NB4 (cell line): ENCODE data around the gene HTRA3.

Source experiments
- DNase-seq: peaks from one replicate; pipeline ENCODE4 v3.0.0; 2010; ENCODE audit warnings: low read depth
- H3K4me3 ChIP-seq: one replicate; pipeline ENCODE4 v1.5.1; 2011; ENCODE audit warnings: mild to moderate bottlenecking, low read depth, low read length, moderate library complexity
- CTCF ChIP-seq: IDR thresholded peaks from one replicate; pipeline ENCODE4 v1.5.1; 2012; ENCODE audit warnings: low read depth, low read length
- MAX ChIP-seq: IDR thresholded peaks from 2 replicates; pipeline ENCODE4 v1.6.1; 2011; ENCODE audit warnings: low read depth, low read length
- MYC ChIP-seq: IDR thresholded peaks from 2 replicates; pipeline ENCODE4 v1.6.1; 2011; ENCODE audit warnings: low read depth, low read length
- POLR2A ChIP-seq: IDR thresholded peaks from 2 replicates; pipeline ENCODE4 v1.6.1; 2011; ENCODE audit warnings: mild to moderate bottlenecking; ENCODE audit not compliant: insufficient read length; ENCODE audit errors: extremely low read depth

Gene HTRA3

GRCh38 chr4:8290701-8290970 lies 21.1 kb downstream of the HTRA3 start:
- TF ChIP-seq POLR2A, result no peak
- TF ChIP-seq MAX, result no peak
- TF ChIP-seq CTCF, result no peak
- TF ChIP-seq MYC, result no peak
- no peak for DNase-seq
- H3K4me3 ChIP-seq, result no peak overlapping the region

- H3K4me3 ChIP-seq, result no peak overlapping the region
- TF ChIP-seq CTCF (no peak), POLR2A (no peak), MAX (no peak), MYC (no peak)
- DNase-seq, result no peak
Observed at GRCh38 chr4:8291036-8291682, 21.6 kb downstream of the HTRA3 start.

GRCh38 chr4:8291701-8292477 lies 22.3 kb downstream of the HTRA3 start:
- H3K4me3 ChIP-seq, result no peak overlapping the region
- no peak for TF ChIP-seq MAX
- TF ChIP-seq MYC, result no peak
- no peak for TF ChIP-seq CTCF
- no peak for TF ChIP-seq POLR2A
- DNase-seq, result no peak

- TF ChIP-seq MAX (no peak), CTCF (no peak), POLR2A (no peak), MYC (no peak)
- DNase-seq, result no peak
- no peak overlapping the region for H3K4me3 ChIP-seq
Observed at GRCh38 chr4:8292478-8293107, 23.0 kb downstream of the HTRA3 start.

GRCh38 chr4:8293131-8293975 lies 23.8 kb downstream of the HTRA3 start:
- no peak overlapping the region for H3K4me3 ChIP-seq
- no peak for TF ChIP-seq POLR2A
- TF ChIP-seq MYC, result no peak
- DNase-seq, result no peak

GRCh38 chr4:8294036-8294435 lies 24.5 kb downstream of the HTRA3 start:
- no peak for TF ChIP-seq MAX
- no peak for TF ChIP-seq CTCF
- TF ChIP-seq POLR2A, result no peak
- no peak for TF ChIP-seq MYC
- no peak overlapping the region for H3K4me3 ChIP-seq
- DNase-seq, result no peak
